BE2C (cell line): Measurements from ENCODE around the gene ZBTB7A.

Source experiments
- DNase-seq: peaks from one replicate; pipeline ENCODE4 v3.0.0-alpha.2; 2020
- H3K27me3 ChIP-seq: fragments of 250-450 bp; sonication (Bioruptor Pico); 2 replicates; pipeline ENCODE4 v1.5.1; 2020; ENCODE audit warnings: mild to moderate bottlenecking
- H3K36me3 ChIP-seq: fragments of 250-450 bp; sonication (Bioruptor Pico); 2 replicates; pipeline ENCODE4 v1.5.1; 2020; ENCODE audit warnings: mild to moderate bottlenecking
- H3K4me1 ChIP-seq: fragments of 250-450 bp; sonication (Bioruptor Pico); 2 replicates; pipeline ENCODE4 v1.5.1; 2020
- H3K4me3 ChIP-seq: 2 replicates; pipeline ENCODE4 v1.5.1; 2011; ENCODE audit warnings: low read depth, low read length
- H3K9me3 ChIP-seq: fragments of 250-450 bp; sonication (Bioruptor Pico); 2 replicates; pipeline ENCODE4 v1.5.1; 2020
- TF ChIP-seq, protein P1 (sequence below): IDR thresholded peaks from 2 replicates; pipeline ENCODE4 v1.5.1; 2012; ENCODE audit warnings: mild to moderate bottlenecking, low read depth, low read length

The ZBTB7A gene

DNA sequence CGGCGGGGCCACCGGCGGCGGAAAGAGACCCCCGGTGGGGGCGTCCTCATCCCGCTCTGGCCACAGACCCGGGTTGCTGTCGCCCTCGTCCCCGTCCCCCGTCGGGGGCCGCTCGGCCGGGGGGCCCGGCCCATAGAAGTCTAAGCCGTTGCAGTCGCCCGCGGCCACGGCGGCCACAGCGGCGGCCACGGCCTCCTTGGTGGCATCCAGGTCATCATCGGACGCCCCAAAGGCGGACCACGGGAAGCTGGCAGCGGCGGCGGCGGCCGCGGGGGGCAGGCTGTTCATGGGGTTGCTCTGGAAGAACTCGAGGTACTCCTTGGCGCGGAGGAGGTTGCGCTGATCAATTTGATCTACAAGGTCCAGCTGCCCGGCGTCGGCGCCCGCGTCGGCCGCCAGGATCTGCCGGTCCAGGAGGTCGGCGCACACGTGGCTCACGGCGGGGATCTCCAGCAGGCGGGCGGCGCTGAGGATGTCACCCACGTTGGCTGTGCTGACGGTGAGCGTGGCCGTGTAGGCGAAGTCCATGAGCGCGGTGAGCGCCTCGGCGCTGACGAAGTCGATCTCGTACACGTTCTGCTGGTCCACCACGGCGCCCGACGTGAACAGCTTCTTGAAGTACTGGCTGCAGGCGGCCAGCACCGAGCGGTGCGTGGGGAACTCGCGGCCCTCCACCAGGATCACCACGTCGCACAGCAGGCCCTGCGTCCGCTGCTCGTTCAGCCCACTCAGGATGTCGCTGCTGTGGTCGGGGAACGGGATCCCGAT, 12.1 kb downstream of the ZBTB7A start:
- Histone ChIP-seq H3K4me1 (no peaks in the 10 kb centered on the region), H3K4me3 (no peak overlapping the region), H3K36me3 (peaks cover 56% of the 10 kb centered on the region), H3K27me3 (no peaks in the 10 kb centered on the region), H3K9me3 (no peaks in the 10 kb centered on the region)
- TF ChIP-seq, protein P1, sequence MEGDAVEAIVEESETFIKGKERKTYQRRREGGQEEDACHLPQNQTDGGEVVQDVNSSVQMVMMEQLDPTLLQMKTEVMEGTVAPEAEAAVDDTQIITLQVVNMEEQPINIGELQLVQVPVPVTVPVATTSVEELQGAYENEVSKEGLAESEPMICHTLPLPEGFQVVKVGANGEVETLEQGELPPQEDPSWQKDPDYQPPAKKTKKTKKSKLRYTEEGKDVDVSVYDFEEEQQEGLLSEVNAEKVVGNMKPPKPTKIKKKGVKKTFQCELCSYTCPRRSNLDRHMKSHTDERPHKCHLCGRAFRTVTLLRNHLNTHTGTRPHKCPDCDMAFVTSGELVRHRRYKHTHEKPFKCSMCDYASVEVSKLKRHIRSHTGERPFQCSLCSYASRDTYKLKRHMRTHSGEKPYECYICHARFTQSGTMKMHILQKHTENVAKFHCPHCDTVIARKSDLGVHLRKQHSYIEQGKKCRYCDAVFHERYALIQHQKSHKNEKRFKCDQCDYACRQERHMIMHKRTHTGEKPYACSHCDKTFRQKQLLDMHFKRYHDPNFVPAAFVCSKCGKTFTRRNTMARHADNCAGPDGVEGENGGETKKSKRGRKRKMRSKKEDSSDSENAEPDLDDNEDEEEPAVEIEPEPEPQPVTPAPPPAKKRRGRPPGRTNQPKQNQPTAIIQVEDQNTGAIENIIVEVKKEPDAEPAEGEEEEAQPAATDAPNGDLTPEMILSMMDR: no peak
- peak; percentile 9 for DNase-seq

DNA sequence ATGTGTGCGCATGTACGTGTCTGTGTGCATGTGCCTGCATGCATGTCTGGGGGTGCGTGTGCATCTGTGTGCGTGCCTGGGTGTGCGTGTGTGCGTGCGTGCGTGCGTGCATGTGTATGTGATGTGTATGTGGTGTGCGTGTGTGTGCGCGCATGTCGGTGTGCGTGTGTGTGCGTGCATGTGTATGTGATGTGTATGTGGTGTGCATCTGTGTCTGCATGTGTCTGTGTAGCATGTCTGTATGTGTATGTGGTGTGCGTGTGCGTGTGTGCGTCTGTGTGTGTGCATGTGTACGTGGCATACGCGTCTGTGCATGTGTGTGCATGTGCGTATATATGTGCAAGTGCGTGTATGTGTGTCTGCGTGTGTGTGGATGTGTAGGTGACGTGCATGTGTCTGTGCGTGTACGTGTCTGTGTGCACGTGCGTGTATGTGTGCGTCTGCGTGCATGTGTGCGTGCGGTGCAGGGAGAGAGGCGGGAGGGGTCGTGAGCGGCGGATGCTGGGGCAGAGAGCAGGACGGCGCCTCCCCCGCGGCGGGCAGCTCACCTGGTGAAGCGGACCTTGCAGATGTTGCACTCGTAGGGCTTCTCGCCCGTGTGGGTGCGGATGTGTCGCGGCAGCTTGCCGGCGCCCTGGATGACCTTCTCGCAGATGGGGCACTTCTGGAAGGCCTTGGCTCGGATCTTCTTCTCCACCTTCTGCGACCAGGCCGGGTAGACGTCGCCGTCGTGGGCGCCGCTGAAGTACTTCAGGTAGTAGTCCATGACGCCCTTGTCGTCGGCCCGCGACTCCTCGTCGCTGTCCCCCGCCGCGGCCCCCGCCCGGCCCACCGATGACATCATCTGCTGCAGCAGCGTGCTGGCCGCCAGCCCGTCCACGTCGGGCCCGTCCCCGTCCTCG, 13.0 kb downstream of the ZBTB7A start:
- H3K4me3 ChIP-seq: no peak overlapping the region
- H3K9me3 ChIP-seq: no peaks in the 10 kb centered on the region
- peak; percentile 8 for DNase-seq
- H3K36me3 ChIP-seq: peaks cover 61% of the 10 kb centered on the region
- no peaks in the 10 kb centered on the region for H3K27me3 ChIP-seq
- no peaks in the 10 kb centered on the region for H3K4me1 ChIP-seq
- TF ChIP-seq, protein P1: no peak

DNA sequence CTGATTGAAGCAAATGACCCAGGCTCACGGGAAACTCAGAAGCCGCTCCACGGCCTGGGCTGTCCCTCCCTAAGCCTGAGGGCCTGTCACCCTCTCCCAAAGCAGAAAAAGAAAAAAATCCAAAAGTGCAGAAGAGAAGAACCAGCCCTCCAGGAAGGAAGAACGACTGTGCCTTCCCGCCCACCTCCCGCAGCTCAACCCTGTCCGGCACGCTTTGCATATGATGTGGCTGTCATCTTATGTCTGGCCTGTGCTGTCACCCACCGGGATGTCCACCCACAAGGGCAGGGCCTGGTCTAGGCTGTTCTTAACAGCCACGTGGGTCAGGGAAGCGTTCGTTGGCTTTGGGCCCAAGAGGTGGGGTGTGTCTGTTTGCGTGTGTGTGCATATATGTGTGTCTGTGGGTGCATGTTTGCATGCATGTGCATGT, 13.7 kb downstream of the ZBTB7A start:
- H3K9me3 ChIP-seq: no peaks in the 10 kb centered on the region
- peaks cover 68% of the 10 kb centered on the region for H3K36me3 ChIP-seq
- H3K4me3 ChIP-seq: no peak overlapping the region
- TF ChIP-seq, protein P1: no peak
- no peaks in the 10 kb centered on the region for H3K4me1 ChIP-seq
- H3K27me3 ChIP-seq: no peaks in the 10 kb centered on the region
- no peak for DNase-seq

DNA sequence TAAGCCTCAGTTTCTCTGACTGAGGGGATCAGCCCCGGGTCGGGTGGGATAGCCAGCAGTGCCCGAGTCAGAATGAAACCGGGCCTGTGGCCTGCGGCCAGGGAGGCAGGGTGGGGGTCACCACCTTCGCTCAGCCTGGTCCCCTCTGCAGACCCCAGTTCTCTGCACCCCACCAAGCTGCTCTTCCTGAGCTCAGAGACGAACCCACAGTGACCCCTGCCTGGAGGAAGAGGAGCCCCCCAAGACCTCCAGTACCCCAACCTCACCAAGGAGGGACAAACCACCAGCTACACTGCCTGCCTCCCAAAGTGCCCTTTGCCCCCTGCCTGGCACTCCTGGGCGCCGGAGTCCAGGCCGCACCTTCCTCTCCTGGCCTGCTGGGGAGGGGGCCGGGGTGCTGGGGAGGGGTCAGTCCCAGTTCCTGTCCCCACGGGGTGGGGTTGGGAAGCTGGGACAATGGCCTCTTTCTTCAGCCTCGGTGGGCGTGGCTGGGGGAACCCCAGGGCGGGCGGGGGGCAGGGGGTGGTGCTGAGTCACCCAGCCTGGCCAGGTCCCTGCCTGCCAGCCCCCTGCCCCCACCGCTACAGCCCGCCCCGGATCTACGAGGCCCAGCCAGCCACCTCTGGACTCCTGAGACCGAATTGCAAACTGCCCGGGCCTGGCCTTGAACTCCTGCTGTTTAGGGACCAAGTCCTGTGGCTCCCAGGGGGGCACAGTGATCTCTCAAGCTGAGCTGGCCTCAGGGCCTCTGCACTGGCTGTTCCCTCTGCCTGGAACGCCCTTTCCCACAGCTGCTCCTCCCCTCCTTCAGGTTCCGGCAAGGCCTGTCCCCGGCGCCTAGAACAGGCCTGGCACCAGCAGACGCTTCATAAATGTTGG, 14.3 kb downstream of the ZBTB7A start:
- Histone ChIP-seq H3K9me3 (no peaks in the 10 kb centered on the region), H3K4me1 (no peaks in the 10 kb centered on the region), H3K36me3 (peaks cover 68% of the 10 kb centered on the region), H3K27me3 (no peaks in the 10 kb centered on the region), H3K4me3 (no peak overlapping the region)
- TF ChIP-seq, protein P1: no peak
- peak; percentile 13 for DNase-seq

DNA sequence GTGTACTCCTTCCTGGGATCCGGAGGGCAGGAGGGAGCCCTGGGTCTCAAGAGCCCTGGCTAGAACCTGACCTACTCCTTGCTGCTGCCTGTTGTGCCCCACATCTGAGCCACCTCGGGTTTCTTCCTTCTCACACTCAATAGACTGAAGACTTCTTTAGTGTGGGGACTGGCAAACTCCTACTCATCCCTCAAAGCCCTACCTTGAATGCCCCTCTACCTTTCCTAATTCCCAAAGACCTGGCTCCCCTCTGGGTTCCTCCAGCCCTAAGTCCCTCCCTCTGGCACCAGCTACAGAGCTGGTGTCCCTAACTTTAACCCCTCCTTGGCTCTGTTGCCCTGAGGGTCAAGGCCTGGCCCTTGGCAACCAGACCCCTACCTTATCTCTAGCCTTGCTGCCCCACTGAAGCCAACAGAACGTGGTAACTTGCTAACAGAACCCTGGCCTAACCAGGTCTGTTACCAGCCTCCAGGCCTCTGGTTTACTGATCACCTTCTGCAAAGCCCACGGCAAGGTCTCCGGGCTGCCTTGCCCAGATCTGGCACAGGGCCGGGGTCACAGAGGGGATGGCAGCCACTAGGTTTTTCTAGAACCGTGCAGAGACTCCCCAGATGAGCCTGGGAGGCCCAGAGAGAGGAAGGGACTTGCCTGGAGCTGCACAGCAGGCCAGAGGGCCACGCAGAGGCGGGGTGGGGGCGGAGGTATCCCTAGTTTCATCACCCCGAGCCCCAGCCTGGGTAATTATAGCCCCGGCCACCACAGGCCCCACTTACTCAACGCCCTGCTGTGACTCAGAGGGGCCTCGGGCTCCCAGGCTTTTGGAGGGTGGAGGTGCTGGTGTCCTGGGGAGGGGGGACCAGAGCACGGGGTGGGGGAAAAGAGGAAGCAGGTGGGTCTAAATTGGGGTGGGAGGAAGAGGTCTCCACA, 15.3 kb downstream of the ZBTB7A start:
- peak; percentile 5 for DNase-seq
- no peaks in the 10 kb centered on the region for H3K9me3 ChIP-seq
- peaks cover 67% of the 10 kb centered on the region for H3K36me3 ChIP-seq
- TF ChIP-seq, protein P1: no peak
- no peaks in the 10 kb centered on the region for H3K27me3 ChIP-seq
- H3K4me1 ChIP-seq: no peaks in the 10 kb centered on the region
- H3K4me3 ChIP-seq: no peak overlapping the region
